LNCAP (cell line): ENCODE data around the gene TMEM106C.

Source experiments
- TF ChIP-seq, protein P1 (sequence below): fragments of 450-650 bp; IDR thresholded peaks from 2 replicates; pipeline ENCODE4 v1.5.1; 2017; ENCODE audit warnings: mild to moderate bottlenecking

The TMEM106C gene

GRCh38 chr12:47988073-47989022 lies 25.0 kb downstream of the TMEM106C start:
- TF ChIP-seq, protein P1, sequence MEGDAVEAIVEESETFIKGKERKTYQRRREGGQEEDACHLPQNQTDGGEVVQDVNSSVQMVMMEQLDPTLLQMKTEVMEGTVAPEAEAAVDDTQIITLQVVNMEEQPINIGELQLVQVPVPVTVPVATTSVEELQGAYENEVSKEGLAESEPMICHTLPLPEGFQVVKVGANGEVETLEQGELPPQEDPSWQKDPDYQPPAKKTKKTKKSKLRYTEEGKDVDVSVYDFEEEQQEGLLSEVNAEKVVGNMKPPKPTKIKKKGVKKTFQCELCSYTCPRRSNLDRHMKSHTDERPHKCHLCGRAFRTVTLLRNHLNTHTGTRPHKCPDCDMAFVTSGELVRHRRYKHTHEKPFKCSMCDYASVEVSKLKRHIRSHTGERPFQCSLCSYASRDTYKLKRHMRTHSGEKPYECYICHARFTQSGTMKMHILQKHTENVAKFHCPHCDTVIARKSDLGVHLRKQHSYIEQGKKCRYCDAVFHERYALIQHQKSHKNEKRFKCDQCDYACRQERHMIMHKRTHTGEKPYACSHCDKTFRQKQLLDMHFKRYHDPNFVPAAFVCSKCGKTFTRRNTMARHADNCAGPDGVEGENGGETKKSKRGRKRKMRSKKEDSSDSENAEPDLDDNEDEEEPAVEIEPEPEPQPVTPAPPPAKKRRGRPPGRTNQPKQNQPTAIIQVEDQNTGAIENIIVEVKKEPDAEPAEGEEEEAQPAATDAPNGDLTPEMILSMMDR = no peak

GRCh38 chr12:47989023-47989417 lies 25.6 kb downstream of the TMEM106C start:
- TF ChIP-seq, protein P1 = no peak

DNA sequence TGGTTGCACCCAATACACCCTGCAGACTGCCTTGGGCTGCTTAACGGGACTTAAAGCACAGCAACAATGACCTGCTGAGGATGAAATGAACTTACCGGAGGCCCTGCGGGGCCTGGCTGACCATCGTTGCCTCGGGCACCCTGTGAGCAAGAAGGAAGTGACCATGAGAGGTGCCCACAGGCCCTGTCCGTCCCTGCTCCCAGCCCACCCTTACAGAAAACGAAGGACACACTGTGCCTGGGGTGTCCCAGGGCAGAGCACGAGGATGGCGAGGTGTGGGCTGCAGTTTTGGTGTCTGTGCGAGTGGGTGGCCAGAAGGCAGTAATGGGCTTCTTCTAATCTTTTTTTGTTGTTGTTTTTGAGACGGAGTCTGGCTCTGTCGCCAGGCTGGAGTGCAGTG lies 26.3 kb downstream of the TMEM106C start:
- TF ChIP-seq, protein P1 = no peak

GRCh38 chr12:47990351-47991105 lies 27.1 kb downstream of the TMEM106C start:
- TF ChIP-seq, protein P1 = no peak

DNA sequence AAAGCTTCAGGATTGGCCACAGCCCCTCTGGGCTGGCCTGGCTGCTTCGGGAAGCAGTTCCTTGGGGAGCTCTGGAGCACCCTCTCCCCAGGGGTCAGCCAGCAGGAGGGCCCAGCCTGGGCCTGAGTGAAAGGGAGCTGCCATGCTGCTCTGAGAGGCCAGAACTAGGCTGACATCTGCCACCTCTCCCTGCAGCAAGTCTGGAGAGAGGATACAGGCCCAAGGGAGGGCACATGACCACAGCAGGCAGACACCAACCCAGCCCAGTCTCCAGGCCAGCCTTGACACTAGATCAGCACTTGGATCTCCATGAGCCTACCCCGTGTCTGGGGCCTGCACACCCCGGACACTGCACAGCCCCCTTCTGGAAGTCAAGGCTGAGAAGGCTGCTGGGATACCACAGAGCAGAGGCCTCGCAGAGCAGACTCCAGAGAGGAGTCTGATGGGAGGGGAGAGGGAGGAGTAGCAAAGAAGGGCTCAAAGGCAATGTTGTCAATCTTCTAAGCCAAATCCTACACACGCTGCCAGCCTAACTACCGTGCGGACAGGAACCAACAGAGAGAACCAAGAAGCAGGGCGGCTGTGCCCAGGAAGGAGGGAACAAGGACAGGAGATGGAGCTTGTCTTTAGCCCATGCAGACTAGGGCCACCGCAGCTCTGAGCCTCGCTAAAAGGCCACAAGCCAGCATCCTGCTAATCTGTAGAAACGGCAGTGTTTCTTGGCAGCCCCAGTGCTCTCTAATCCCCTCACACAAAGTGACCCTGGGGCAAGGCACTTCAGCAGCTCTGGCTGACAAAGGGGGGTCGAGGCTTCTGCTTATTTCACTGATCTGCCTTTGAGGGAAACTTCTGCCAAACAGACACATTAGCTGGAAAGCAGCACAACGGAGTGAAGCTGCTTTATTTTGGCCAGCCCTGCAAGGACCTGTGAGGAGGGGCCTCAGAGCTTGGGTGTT lies 28.0 kb downstream of the TMEM106C start:
- TF ChIP-seq, protein P1 = no peak

GRCh38 chr12:47992776-47993175 lies 29.4 kb downstream of the TMEM106C start:
- TF ChIP-seq, protein P1 = no peak

DNA sequence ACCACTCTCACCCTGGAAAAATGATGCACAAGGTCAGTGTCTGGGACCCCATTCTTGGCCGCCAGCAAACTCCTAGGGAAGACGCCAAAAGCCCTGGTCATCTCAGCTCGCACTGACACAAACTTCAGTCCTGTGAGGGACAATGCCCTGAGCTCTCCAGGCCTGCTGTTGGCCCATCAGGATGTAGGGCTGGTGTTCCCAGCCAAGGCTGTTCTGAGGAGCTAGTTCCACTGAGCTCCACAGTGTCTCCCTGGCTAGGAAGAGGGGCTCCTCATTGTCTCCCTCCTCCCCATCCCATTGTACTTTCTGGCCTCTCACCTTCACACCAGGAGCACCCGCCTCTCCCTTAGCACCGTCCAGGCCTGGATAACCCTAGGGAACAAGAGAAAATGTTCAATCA lies 30.1 kb downstream of the TMEM106C start:
- TF ChIP-seq, protein P1 = no peak
